ENCODE measurements around the gene BICD1. TPM values are rescaled to one million over a fixed set of nuclear protein-coding genes. Genes with fewer than 3 reads are reported as not detected.

The BICD1 gene
- total RNA-seq, 1 donor from 2014 or later = 13.1 TPM

- H3K36me3 ChIP-seq (ENCODE audit: control insufficient read depth, insufficient read depth, low read length) = no peaks in the 10 kb centered on the region
- peak; percentile 21 for DNase-seq (ENCODE audit: low read depth)
- no peak overlapping the region for H3K4me3 ChIP-seq (ENCODE audit: low read depth, low read length)
- TF ChIP-seq CTCF (IDR thresholded peaks at IDR 0.05; ENCODE audit: insufficient read depth, low read length, poor library complexity, severe bottlenecking) = no peak
- no peaks in the 10 kb centered on the region for H3K27me3 ChIP-seq (ENCODE audit: control insufficient read depth, insufficient read depth, low read length)
Measured at GRCh38 chr12:32198555-32198954, 91.9 kb downstream of the BICD1 start.

- H3K27me3 ChIP-seq (ENCODE audit: control insufficient read depth, insufficient read depth, low read length) = no peaks in the 10 kb centered on the region
- no peak for TF ChIP-seq CTCF (IDR thresholded peaks at IDR 0.05; ENCODE audit: insufficient read depth, low read length, poor library complexity, severe bottlenecking)
- DNase-seq (ENCODE audit: low read depth) = no peak
- no peak overlapping the region for H3K4me3 ChIP-seq (ENCODE audit: low read depth, low read length)
- no peaks in the 10 kb centered on the region for H3K36me3 ChIP-seq (ENCODE audit: control insufficient read depth, insufficient read depth, low read length)
Measured at GRCh38 chr12:32201096-32201495, 94.4 kb downstream of the BICD1 start.

- no peak for DNase-seq (ENCODE audit: low read depth)
- TF ChIP-seq CTCF (IDR thresholded peaks at IDR 0.05; ENCODE audit: insufficient read depth, low read length, poor library complexity, severe bottlenecking) = no peak
- no peaks in the 10 kb centered on the region for H3K36me3 ChIP-seq (ENCODE audit: control insufficient read depth, insufficient read depth, low read length)
- H3K27me3 ChIP-seq (ENCODE audit: control insufficient read depth, insufficient read depth, low read length) = no peaks in the 10 kb centered on the region
- no peak overlapping the region for H3K4me3 ChIP-seq (ENCODE audit: low read depth, low read length)
Measured at GRCh38 chr12:32201976-32202375, 95.3 kb downstream of the BICD1 start.

GRCh38 chr12:32205731-32206130 lies 99.1 kb downstream of the BICD1 start:
- Histone ChIP-seq H3K36me3 (ENCODE audit: control insufficient read depth, insufficient read depth, low read length) (no peaks in the 10 kb centered on the region), H3K27me3 (ENCODE audit: control insufficient read depth, insufficient read depth, low read length) (no peaks in the 10 kb centered on the region), H3K4me3 (ENCODE audit: low read depth, low read length) (no peak overlapping the region)
- no peak for TF ChIP-seq CTCF (IDR thresholded peaks at IDR 0.05; ENCODE audit: insufficient read depth, low read length, poor library complexity, severe bottlenecking)
- DNase-seq (ENCODE audit: low read depth) = no peak

- DNase-seq (ENCODE audit: low read depth) = no peak
- TF ChIP-seq CTCF (IDR thresholded peaks at IDR 0.05; ENCODE audit: insufficient read depth, low read length, poor library complexity, severe bottlenecking) = no peak
- H3K27me3 ChIP-seq (ENCODE audit: control insufficient read depth, insufficient read depth, low read length) = no peaks in the 10 kb centered on the region
- H3K36me3 ChIP-seq (ENCODE audit: control insufficient read depth, insufficient read depth, low read length) = no peaks in the 10 kb centered on the region
- no peak overlapping the region for H3K4me3 ChIP-seq (ENCODE audit: low read depth, low read length)
Measured at GRCh38 chr12:32208355-32208754, 101.7 kb downstream of the BICD1 start.

GRCh38 chr12:32211066-32211899 lies 104.6 kb downstream of the BICD1 start:
- no peaks in the 10 kb centered on the region for H3K36me3 ChIP-seq (ENCODE audit: control insufficient read depth, insufficient read depth, low read length)
- DNase-seq (ENCODE audit: low read depth) = no peak
- no peak overlapping the region for H3K4me3 ChIP-seq (ENCODE audit: low read depth, low read length)
- H3K27me3 ChIP-seq (ENCODE audit: control insufficient read depth, insufficient read depth, low read length) = no peaks in the 10 kb centered on the region
- no peak for TF ChIP-seq CTCF (IDR thresholded peaks at IDR 0.05; ENCODE audit: insufficient read depth, low read length, poor library complexity, severe bottlenecking)
